ENCODE data around the gene CYP4F8. TPM values are rescaled to one million over a fixed set of nuclear protein-coding genes. Genes with fewer than 3 reads are reported as not detected.

The CYP4F8 gene
- total and polyA plus RNA-seq, 9 of the 15 experiments (the other 6 are each of a cell fraction or from before 2014, with no cell fraction given): not detected

DNA sequence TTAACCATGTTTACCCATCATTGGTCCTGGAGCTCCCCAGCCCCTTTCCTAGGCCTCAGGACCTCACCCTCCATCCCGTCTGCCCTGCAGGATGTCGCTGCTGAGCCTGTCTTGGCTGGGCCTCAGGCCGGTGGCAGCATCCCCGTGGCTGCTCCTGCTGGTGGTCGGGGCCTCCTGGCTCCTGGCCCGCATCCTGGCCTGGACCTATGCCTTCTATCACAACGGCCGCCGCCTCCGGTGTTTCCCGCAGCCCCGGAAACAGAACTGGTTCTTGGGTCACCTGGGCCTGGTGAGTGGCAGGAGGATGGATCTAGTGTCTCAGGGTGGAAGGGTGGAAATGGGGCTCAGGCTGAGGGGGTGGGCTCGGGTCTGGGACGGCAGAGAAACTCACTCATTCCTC is 508 bp downstream of the CYP4F8 start:
- DNase-seq (ENCODE audit: extremely low read depth in 1 of 4, low spot score in 3 of 4): no peak

More for the DNA sequence above, 508 bp downstream of the CYP4F8 start:
- Histone ChIP-seq H3K9me1 (ENCODE audit: control insufficient read depth, insufficient read depth, low read length) (no peaks in the 10 kb centered on the region), H3K9ac (ENCODE audit: insufficient read depth in 1 of 2, low read depth in 2 of 2, low read length in 2 of 2) (no peak overlapping the region), H3K36me3 (ENCODE audit: control insufficient read depth, insufficient read depth, low read length) (no peaks in the 10 kb centered on the region), H3K9me3 (replicated peaks; ENCODE audit: control insufficient read depth, insufficient read depth, low read depth, low read length) (no peaks in the 10 kb centered on the region), H4K20me1 (replicated peaks; ENCODE audit: control insufficient read depth, insufficient read depth, low read length) (no peaks in the 10 kb centered on the region; the same call in 1 of the 2 replicates), H3K27me3 (ENCODE audit: control insufficient read depth in 2 of 2, insufficient read depth in 2 of 2, low read length in 2 of 2) (peaks cover 0 to 6% of the 10 kb centered on the region in 2 experiments; a peak in 2 of 5 replicates), H3K4me2 (ENCODE audit: insufficient read depth, low read length) (no peak overlapping the region), H2AFZ (ENCODE audit: low read depth, low read length) (no peak overlapping the region), H3K27ac (ENCODE audit: extremely low read depth, low read depth, low read length) (no peak overlapping the region), H3K4me1 (replicated peaks in 1 of 2; ENCODE audit: control insufficient read depth in 2 of 2, insufficient read depth in 2 of 2, low read length in 2 of 2) (no peaks in the 10 kb centered on the region), H3K4me3 (no peak overlapping the region), H3K79me2 (ENCODE audit: control insufficient read depth, insufficient read depth, low read length) (no peaks in the 10 kb centered on the region)
- CTCF ChIA-PET (ENCODE audit: low intra/inter-chr PET ratio): no interaction called here
- no peak for TF ChIP-seq ATF1 (CRISPR knock-in tag; IDR thresholded peaks at IDR 0.05)
- no peak for TF ChIP-seq ATF1 (tag; IDR thresholded peaks at IDR 0.05)
- TF ChIP-seq MCM5 (IDR thresholded peaks at IDR 0.05; ENCODE audit: low read depth): no peak
- TF ChIP-seq FOXA1 (IDR thresholded peaks at IDR 0.05; ENCODE audit: borderline replicate concordance): no peak
- TF ChIP-seq BRF1 (IDR thresholded peaks at IDR 0.05; ENCODE audit: borderline replicate concordance, extremely low read depth, insufficient read length): no peak
- no peak for TF ChIP-seq RHOXF2B (CRISPR knock-in tag; conservative IDR thresholded peaks at IDR 0.05)
- TF ChIP-seq HOXB6 (CRISPR knock-in tag; IDR thresholded peaks at IDR 0.05; ENCODE audit: borderline replicate concordance): no peak
- no peak for TF ChIP-seq SMARCA4 (IDR thresholded peaks at IDR 0.05)
- no peak for TF ChIP-seq ZC3H11A (IDR thresholded peaks at IDR 0.05; ENCODE audit: low read depth, low read length)
- TF ChIP-seq, protein P1, sequence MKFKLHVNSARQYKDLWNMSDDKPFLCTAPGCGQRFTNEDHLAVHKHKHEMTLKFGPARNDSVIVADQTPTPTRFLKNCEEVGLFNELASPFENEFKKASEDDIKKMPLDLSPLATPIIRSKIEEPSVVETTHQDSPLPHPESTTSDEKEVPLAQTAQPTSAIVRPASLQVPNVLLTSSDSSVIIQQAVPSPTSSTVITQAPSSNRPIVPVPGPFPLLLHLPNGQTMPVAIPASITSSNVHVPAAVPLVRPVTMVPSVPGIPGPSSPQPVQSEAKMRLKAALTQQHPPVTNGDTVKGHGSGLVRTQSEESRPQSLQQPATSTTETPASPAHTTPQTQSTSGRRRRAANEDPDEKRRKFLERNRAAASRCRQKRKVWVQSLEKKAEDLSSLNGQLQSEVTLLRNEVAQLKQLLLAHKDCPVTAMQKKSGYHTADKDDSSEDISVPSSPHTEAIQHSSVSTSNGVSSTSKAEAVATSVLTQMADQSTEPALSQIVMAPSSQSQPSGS (CRISPR knock-in tag; IDR thresholded peaks at IDR 0.05): no peak
- no peak for TF ChIP-seq NBN (IDR thresholded peaks at IDR 0.05; ENCODE audit: low read depth)
- no peak for TF ChIP-seq ZBTB17 (CRISPR knock-in tag; IDR thresholded peaks at IDR 0.05)
- TF ChIP-seq PHF21A (IDR thresholded peaks at IDR 0.05; ENCODE audit: borderline replicate concordance, low read depth): no peak
- no peak for TF ChIP-seq SIN3A (IDR thresholded peaks at IDR 0.05; ENCODE audit: borderline replicate concordance in 2 of 2, control insufficient read depth in 1 of 2, low read depth in 2 of 2, low read length in 2 of 2)
- no peak for TF ChIP-seq NFE2 (IDR thresholded peaks at IDR 0.05; ENCODE audit: low read depth)
- no peak for TF ChIP-seq RBBP5 (IDR thresholded peaks at IDR 0.05; ENCODE audit: borderline replicate concordance, insufficient read depth, low read length, poor library complexity, severe bottlenecking)
- no peak for TF ChIP-seq TCFL5 (CRISPR knock-in tag; conservative IDR thresholded peaks at IDR 0.05)
- TF ChIP-seq MTA1 (IDR thresholded peaks at IDR 0.05; ENCODE audit: borderline replicate concordance): no peak
- WGBS (ENCODE audit: insufficient coverage, low coverage, missing lambda C conversion rate): 2% methylated on average over 14 of the region's 14 CpGs
- FAIRE-seq (no peak), ATAC-seq (no peak)
- in situ Hi-C loops (cut with MboI) (loop anchor here (25.0 kb wide), 1 partner anchor 772 kb away; no protein-coding TSS in a partner anchor), intact Hi-C loops (cut with micrococcal nuclease) (no loop called here)
- POLR2A ChIA-PET: no interaction called here
- BruUV-seq (replicated peaks): no TSS peak
